GM19035 (cell line): ENCODE data around the gene CMTM2.
A peak's percentile ranks its signal among the peaks of the same experiment; 100 is the strongest.
"Not testable (repeated sequence)": the region's sequence is repeated elsewhere in the genome, so short reads cannot be mapped to it uniquely, and the experiment has no call there.

ENCODE experiments used
- ATAC-seq: cut with Tn5 transposase; IDR thresholded peaks from one replicate; pipeline ENCODE4 v1.9.1; 2021; ENCODE audit not compliant: unreplicated experiment

CMTM2 gene

DNA sequence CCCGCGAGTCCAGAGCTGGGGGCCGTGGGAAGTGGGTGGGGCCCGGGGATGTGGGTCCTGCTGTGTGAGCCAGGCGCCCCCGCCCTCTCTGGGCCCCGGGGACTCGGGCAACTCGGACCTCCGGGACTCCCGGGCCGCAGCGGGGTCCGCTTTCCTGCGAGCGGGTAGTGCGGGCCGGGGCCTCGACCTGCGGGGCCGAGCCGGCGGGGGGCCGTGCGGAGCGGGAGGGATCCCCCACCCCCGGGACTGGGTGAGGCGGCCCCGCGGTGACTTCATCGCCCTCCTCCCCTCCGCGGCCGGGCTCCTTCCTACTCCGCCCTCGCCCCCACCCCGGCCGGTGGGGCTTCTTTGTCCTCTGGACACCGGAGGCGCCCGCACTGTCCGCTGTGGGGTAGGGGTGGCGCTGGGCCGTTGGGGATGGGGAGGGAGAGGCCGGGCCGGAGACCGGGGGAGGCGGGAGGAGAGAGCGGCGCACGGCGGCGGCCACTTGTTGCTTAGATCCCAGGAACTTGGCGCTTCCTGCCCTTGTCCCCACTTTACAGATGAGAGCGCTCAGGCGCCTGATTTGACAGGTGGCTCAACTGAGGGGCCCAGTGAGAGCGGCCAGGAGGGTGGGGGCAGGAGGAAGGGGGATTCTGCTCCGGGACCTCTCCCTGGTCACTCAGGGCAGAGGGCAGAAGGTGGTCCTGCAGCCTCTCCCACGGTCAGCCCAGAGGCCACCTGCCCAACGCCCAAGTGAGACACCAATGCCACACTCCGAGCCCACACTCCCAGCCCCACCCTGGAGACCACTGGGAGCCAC, 26.1 kb downstream of the CMTM2 start:
- no peak for ATAC-seq

DNA sequence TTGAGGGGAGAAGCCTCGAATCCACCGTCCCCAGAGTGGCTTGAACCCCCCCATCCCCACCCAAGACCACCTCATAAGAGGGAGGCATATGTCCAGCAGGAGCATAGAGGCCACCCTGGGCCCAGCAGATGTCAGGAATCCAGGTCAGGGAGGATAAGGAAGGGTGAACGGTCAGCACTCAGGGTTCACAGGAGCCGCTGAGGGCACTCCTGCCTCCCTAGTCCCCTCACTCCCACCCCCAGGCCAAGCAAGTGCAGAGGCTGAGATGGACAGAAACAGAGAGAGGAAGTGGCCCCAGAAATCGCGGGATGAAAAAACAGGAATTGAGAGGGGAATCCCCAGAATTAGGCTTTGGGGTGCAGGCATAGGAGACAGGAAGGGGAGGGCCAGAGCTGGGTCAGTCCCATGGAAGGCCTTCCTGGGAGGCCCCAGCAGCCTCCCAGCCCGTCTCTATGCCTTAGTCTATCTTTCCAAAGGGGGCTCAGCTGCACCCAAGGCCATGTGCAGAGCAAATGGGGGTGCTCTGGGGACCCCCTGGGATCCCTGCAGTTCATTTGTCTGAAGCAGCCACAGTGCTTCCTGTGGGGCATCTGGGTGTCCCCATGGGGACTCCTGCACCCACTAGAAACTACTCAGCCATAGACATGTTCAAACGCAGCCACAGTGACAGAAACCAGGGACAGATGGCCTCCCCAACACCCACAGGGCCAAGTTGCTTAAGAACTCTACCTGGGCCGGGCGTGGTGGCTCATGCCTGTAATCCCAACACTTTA, 26.9 kb downstream of the CMTM2 start:
- ATAC-seq: peak; percentile 58

DNA sequence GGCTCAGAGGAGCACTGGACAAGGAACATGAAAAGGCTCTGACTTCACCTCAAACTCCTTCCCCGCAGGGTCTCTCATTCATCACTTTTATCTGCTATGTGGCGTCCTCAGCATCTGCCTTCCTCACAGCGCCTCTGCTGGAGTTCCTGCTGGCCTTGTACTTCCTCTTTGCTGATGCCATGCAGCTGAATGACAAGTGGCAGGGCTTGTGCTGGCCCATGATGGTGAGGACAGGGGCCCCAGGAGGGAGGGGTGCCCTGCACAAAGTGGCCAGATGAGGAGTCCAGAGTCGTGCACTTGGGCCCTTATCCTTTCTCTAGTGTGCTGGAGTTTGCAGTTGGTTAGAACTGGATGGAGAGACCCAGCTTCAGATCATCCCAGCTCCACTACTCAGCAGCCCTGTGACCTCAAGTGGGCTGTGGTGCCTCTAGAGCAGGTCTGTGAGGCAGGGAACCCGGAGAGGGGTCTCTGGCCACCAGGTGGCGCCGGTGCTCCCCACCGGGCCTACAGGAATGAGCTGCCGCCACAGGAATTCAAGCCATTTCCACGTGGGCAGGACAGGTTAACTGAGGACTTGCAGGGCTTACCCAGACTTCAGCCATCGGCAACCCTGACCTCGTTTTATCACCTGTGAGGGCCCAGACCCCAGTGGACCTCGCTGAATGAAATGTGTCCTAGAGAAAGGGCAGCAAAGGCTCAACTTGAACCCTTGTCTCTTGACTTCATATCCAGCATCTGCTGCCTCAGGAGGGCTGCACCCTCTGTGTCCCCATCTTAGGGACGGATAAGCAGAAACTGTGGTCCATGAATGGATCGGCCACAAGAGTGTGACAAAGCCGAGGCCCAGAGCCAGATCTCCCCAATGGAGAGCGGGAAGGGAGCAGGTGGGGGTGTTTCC, 29.2 kb downstream of the CMTM2 start:
- peak; percentile 40 for ATAC-seq

DNA sequence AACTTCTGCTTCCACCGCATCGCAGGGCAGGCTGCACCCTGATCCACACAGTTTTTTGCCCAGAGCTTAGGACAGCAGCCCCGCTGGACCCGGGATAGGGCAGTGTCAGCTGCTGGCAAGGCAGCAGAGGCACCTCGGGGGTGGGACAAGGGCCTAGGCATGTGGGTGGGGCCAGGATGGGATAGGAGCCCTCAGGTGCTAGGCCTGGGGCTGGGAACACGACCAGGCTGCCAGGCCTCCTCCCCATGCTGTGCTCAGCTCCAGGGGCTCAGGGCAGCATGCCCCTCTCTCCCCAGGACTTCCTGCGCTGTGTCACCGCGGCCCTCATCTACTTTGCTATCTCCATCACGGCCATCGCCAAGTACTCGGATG, 29.9 kb downstream of the CMTM2 start:
- no peak for ATAC-seq

DNA sequence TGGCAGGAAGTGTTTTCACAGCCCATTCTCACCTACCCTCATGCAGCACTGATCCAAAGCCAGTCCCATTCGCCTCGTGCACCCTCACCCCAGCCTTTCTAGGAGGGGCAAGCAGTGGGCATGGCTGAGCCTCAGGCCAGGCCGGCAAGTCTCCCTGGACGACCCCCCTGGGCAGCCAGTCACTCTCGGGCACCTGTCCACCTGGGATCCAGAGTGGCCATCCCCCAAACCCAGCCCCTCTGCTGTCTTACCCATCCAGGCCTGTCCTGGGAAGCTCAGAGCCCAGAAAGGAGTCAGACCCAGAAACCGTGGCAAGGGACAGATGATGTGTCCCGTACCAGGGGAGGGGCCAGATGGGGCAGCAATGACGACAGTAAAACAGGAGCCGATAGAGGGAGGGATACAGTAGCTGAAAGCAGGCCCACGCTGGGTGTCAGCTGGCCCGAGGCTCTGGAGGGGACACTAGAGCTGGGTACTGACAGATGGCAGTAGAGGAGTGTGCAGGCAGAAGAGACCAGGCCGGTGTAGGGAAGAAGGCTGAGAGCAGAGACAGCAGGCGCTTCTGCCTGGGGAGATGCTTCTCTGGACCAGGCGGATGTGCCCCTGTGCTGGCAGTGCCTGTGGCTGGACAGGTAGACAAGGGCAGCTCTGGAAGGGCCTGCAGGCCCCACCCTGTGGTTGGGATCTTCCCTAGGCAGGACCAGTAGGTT, 31.0 kb downstream of the CMTM2 start:
- no peak for ATAC-seq

DNA sequence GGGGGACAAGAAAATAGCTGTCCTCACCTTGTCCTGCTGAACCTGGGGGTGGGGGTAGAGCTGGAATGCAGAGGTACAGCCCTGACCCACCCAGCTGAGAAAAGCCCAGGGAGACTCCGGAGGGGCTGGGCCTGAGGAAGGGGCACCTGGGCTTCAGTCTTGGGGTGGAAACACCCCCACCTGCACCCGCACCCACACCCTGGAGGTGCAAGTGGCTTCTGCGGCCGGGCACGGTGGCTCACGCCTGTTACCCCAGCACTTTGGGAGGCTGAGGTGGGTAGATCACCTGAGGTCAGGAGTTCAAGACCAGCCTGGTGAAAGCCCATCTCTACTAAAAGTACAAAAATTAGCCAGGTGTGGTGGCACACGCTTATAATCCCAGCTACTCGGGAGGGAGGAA, 32.6 kb downstream of the CMTM2 start:
- not testable (repeated sequence) for ATAC-seq

DNA sequence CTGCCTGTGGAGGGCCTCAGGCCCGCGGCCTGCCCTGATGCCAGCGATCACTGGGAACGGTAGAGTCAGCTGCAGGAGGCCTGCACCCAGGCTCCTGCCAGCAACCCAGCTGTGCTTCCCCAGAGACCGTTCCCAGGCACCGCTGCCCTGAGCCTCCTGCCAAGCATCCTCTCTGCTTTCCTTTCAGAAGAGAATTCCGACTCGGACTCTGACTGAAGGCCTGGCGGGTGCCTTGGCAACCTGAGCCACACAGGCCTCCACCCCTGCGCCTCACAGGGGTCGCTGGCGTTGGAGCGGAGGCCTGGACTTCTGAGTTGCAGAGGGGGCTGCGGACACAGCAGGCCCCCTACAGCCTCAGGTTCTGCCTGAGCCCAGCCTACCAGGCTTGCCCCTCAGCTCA, 33.2 kb downstream of the CMTM2 start:
- ATAC-seq: no peak

DNA sequence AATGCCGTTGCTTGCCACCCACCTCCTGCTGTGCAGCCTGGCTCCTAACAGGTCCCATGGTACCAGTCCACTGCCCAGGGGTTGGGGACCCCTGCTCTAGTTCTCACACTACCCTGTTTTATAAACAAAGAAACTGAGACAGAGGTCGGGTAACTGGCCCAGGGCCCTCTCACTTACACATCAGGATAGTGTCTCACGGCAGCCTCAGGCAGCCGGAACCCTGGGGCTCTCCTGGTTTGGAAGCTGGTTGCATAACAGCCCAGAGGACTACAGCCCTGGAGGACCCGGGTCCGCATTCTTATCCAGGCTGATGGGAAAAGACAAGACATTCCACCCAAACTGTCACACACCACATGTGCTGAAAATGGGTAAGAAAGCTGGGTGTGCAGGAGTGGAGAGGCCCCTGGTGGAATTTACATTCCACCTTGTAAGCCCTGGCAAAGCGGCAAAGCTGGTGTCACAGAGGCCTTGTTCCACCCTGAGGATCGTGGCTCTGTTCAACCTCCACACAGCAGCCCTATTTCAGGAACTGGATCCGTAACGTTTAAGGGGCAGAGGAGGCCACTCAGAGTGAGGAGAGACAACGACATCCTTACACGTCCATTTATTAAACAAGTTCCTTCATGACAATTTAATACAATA, 35.0 kb downstream of the CMTM2 start:
- ATAC-seq: no peak

DNA sequence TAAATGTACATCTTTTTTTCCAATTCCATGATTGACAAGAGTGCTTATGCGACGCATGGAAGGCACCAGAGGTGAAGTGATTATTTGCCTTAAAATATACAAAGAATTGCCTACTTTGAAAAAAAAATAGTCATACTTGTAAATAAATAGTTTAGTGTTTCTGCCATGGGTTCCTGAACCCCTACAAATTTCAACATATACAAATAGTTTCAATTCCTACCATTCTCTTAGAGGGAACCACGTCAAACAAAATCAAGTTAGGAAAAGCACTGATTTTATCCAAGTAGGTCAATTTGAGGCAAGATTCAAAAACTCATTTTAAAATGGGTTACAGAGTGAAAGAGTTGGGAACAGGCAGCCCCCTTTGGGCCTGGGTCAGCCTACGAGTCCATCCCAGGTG, 36.9 kb downstream of the CMTM2 start:
- ATAC-seq: no peak

DNA sequence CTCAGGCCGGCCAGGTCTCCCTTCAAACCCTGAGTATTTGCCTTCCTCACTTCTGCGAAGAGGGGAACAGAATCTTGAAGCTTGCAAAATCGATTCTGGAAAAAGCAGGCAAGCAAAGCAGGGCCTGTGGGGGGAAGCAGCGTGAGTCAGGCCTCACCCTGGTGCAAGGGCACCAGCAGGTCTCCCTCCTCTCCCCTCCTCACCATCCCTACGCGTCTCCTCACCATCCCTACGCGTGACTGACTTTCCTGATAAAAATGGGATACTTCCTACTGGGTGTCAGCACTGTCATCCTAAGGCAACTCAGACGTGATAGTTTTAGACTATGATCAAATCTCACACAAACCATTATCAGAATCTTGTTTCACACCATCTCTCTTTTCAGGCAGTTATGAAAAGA, 37.3 kb downstream of the CMTM2 start:
- ATAC-seq: no peak

DNA sequence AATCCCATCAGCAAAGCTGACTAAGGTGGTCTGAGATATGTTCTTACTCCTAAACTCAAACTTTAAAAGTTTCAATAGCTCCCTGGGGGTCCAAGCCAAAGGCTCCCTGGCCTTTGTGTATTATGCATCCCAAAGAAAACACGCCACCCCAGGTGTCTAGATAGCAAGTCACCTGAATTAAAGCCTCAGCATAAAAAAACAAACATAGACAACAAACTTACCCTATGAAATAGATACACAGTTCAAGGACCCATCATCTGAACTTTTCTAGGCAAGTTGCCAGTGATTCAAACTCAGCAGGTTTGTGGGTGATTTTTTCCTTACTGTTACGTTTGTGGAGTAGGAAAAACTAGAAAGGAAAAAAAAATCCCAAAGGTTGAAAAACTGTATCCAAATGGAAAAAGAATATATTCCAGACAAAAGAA, 37.8 kb downstream of the CMTM2 start:
- no peak for ATAC-seq

DNA sequence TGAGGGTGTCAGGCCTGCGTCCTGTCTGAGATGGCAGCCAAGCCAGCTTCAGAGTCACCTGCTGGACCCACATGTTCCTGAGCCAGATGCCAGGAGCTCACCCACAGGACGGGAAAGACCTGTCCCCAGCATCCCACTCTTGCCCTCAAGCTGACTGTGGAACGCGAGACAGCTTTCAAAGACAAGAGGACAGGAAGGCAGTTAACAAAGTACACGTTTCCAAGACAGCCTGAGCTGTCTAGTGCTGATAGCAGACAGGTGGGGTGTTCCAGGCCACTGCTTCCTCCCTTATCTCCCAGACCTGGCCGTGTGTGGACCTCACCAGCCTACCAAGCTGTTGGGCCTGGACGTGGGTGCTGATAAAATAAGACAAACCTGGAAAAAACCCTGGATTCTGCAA, 38.5 kb downstream of the CMTM2 start:
- no peak for ATAC-seq

DNA sequence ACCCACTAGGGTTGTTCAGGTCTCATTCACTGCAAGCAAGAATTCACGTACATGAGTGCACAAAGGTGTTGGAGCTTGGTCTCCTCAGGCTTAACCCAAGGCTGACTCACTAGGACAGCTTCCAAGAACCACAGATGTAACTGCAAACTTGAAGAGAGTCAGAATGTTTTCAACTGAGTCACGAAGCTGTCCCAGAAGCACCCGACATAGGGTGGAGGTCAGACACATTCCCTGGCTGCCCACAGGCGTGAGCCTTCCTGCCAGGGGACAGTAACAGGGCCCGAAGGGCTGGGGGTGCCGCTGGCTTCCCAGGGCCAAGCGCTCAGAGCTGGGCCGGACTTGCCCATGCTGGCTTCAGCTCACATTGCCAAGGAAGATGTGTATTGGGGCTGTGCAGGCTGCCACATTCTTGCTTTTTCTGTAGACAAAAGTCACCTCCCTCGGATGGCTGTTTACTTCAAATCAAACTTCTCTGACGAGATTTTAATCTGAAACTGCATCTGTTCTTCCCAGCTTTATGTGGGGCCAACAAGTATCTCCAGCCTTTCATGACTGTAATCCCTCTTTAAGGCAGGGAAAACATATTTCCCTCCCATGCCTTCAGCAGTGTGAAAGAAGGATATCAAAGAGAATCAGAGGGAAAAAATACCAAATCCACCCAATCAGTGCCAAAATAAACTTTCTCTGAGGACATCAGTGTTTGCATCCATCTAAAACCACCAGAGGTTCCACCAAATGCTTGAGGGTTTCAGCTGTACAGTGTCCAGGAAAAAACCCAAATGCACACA, 39.5 kb downstream of the CMTM2 start:
- no peak for ATAC-seq

DNA sequence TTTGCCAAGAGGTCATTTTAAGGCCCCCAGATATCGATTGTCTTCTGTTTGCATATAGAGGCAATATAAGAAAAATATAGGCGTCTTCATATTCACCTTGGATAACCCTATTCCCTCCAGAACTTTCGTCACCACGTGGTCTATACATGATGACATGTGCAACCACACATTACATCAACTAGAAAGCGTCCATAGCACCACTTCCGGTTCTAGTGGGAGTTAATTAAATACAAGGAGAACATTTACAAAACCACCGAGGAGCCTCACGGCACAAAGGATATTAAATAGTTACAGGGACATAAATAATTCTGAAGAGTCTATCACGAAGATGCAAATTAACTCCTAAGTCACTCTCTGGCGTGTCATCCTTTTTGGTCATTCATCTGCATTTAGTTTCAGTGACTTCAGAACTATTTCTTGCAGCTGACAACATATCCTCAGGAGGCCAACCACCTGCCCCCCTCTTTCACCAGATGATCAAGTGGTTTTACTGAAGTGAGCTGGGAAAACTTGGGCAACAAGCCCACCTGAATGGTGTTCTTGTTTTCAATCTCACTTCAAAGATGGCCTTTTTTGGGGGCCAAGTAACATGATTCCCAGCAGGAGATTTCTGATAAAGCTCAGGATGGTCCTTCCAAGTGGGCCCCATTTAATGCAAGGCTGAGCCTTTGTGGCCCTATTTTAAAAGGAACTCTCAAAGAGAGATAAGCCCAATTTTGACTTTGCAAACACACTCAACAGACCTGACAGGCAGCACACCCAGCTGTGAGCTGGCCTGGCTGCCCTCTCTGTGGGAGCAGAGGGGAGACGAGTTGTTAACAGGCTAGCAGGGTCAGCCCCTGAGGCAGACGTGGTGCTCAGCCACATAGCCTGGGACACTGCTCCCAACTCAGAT, 40.5 kb downstream of the CMTM2 start:
- no peak for ATAC-seq

DNA sequence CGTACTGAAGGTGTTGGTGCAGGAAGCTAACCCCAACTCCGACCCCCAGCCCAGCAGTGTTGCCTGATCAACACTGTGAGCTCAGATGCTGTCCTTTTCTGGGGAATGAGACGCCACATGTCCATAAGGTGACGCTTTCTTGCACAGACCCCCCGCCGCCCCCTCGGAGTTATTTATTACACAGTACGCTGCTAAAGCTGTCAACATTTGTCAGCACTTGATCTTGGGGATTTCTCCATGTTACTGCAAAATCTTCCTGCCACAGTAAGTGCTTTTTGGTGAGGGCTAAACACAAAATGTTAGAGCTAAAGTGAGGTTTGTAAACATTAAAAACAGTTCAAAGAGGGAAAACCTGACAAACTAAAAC, 41.1 kb downstream of the CMTM2 start:
- no peak for ATAC-seq

DNA sequence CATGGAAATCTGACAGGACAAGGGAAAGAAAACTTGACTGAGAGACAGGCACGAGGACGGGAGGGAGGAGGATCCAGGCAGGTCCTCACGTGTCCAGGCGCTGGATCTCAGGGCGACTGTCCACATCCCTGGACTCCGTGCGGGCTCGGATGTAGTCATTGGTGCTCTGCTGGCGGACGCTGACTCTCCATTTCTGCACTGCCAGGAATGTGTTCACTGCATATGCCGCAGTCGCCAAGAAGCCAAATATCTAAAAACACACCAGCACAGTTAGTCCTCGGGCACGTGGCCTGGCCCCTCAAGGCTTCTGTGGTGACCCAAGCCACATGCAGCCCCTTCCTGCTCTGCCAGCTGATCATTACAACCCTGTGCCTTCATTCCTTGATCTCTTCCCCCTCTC, 42.7 kb downstream of the CMTM2 start:
- no peak for ATAC-seq

DNA sequence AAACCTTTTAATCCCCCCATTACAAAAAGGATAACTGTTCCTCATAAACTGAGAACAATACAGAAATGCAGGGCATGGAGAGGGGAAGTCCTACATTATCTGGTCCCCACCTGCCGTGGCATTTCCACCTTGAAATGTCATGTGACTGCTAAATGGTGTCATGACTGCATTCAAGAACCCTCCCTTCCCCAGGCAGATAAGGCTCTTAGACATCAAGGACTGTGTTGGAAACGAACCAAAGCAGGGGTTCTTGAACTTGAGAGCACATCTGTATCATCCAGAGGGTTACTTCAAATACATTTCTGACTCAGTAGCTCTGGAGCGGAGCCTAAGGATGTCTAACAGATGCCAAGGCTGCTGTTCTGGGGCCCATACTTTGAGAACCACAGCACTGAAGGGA, 43.6 kb downstream of the CMTM2 start:
- no peak for ATAC-seq

DNA sequence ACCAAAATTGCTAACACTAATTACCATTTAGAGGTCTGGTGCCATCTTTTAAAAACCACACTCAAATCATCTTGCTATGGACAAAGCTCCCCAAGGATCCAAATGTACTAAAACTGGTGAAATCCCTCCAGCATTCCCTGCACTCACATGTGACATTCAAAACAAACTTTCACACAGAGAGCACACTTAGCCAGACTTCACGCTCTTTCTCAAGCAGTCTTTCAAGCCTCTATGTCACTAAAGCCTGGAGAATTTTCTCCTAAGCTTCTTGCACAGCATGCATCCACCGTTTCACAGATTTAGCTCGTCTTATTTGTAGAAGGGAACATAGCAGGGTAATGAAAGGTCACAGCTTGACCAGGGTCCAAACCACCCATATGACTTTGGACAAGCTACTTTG, 44.5 kb downstream of the CMTM2 start:
- ATAC-seq: no peak
